ENCODE results near the gene ENOX1. TPM values are rescaled to one million over a fixed set of nuclear protein-coding genes. Genes with fewer than 3 reads are reported as not detected.

ENOX1 gene
- total and polyA plus RNA-seq, 9 of the 15 experiments (the other 6 are each of a cell fraction or from before 2014, with no cell fraction given): not detected

GRCh38 chr13:43797869-43798268 lies 11.1 kb upstream of the ENOX1 start:
- TF ChIP-seq CEBPG (CRISPR knock-in tag; IDR thresholded peaks at IDR 0.05): no peak
- TF ChIP-seq CEBPG (tag; conservative IDR thresholded peaks at IDR 0.05 in 1 of 2, IDR thresholded peaks at IDR 0.05 in 1 of 2): peak in 1 of 2 experiments; percentile 20; a peak in 1 of 4 replicates
- no peak for TF ChIP-seq SPI1 (IDR thresholded peaks at IDR 0.05; ENCODE audit: borderline replicate concordance, low read depth, low read length)
- Histone ChIP-seq H3K27me3 (ENCODE audit: control insufficient read depth in 2 of 2, insufficient read depth in 2 of 2, low read length in 2 of 2) (no peaks in the 10 kb centered on the region), H3K4me1 (replicated peaks in 1 of 2; ENCODE audit: control insufficient read depth in 2 of 2, insufficient read depth in 2 of 2, low read length in 2 of 2) (no peaks in the 10 kb centered on the region), H3K9me1 (ENCODE audit: control insufficient read depth, insufficient read depth, low read length) (no peaks in the 10 kb centered on the region), H3K4me3 (no peak overlapping the region), H3K4me2 (ENCODE audit: insufficient read depth, low read length) (no peak overlapping the region), H3K9ac (ENCODE audit: insufficient read depth in 1 of 2, low read depth in 2 of 2, low read length in 2 of 2) (no peak overlapping the region), H3K27ac (ENCODE audit: extremely low read depth, low read depth, low read length) (no peak overlapping the region), H2AFZ (ENCODE audit: low read depth, low read length) (no peak overlapping the region), H3K79me2 (ENCODE audit: control insufficient read depth, insufficient read depth, low read length) (no peaks in the 10 kb centered on the region), H4K20me1 (replicated peaks; ENCODE audit: control insufficient read depth, insufficient read depth, low read length) (no peaks in the 10 kb centered on the region), H3K36me3 (ENCODE audit: control insufficient read depth, insufficient read depth, low read length) (no peaks in the 10 kb centered on the region), H3K9me3 (replicated peaks; ENCODE audit: control insufficient read depth, insufficient read depth, low read depth, low read length) (no peaks in the 10 kb centered on the region)
- intact Hi-C loops (cut with micrococcal nuclease): no loop called here
- DNase-seq (ENCODE audit: extremely low read depth in 1 of 4, low spot score in 3 of 4) (no peak), ATAC-seq (no peak), FAIRE-seq (no peak)
- POLR2A ChIA-PET: no interaction called here
- WGBS (ENCODE audit: insufficient coverage, low coverage, missing lambda C conversion rate): 0% methylated on average over 3 of the region's 3 CpGs
- in situ Hi-C loops (cut with MboI): no loop called here
- no TSS peak for BruUV-seq (replicated peaks)
- CTCF ChIA-PET (ENCODE audit: low intra/inter-chr PET ratio): no interaction called here

- H3K79me2 ChIP-seq (ENCODE audit: control insufficient read depth, insufficient read depth, low read length): no peaks in the 10 kb centered on the region
- no peak overlapping the region for H3K27ac ChIP-seq (ENCODE audit: extremely low read depth, low read depth, low read length)
- H2AFZ ChIP-seq (ENCODE audit: low read depth, low read length): no peak overlapping the region
- H3K36me3 ChIP-seq (ENCODE audit: control insufficient read depth, insufficient read depth, low read length): no peaks in the 10 kb centered on the region
- no peaks in the 10 kb centered on the region for H4K20me1 ChIP-seq (replicated peaks; ENCODE audit: control insufficient read depth, insufficient read depth, low read length)
- no peak for DNase-seq (ENCODE audit: extremely low read depth in 1 of 4, low spot score in 3 of 4)
- in situ Hi-C loops (cut with MboI): no loop called here
- no peak overlapping the region for H3K4me3 ChIP-seq
- no peaks in the 10 kb centered on the region for H3K27me3 ChIP-seq (ENCODE audit: control insufficient read depth in 2 of 2, insufficient read depth in 2 of 2, low read length in 2 of 2)
- POLR2A ChIA-PET: no interaction called here
- no peak overlapping the region for H3K9ac ChIP-seq (ENCODE audit: insufficient read depth in 1 of 2, low read depth in 2 of 2, low read length in 2 of 2)
- CTCF ChIA-PET (ENCODE audit: low intra/inter-chr PET ratio): no interaction called here
- FAIRE-seq: no peak
- H3K4me1 ChIP-seq (replicated peaks in 1 of 2; ENCODE audit: control insufficient read depth in 2 of 2, insufficient read depth in 2 of 2, low read length in 2 of 2): no peaks in the 10 kb centered on the region
- H3K9me3 ChIP-seq (replicated peaks; ENCODE audit: control insufficient read depth, insufficient read depth, low read depth, low read length): no peaks in the 10 kb centered on the region
- no peak for ATAC-seq
- intact Hi-C loops (cut with micrococcal nuclease): no loop called here
- 0% methylated on average over 1 of the region's 1 CpG for WGBS (ENCODE audit: insufficient coverage, low coverage, missing lambda C conversion rate)
- no peak overlapping the region for H3K4me2 ChIP-seq (ENCODE audit: insufficient read depth, low read length)
- no TSS peak for BruUV-seq (replicated peaks)
- TF ChIP-seq CREB5 (CRISPR knock-in tag; IDR thresholded peaks at IDR 0.05) (no peak), ZNF668 (CRISPR knock-in tag; IDR thresholded peaks at IDR 0.05) (no peak), RBM14 (IDR thresholded peaks at IDR 0.05; ENCODE audit: borderline replicate concordance, insufficient read depth, low read depth, low read length) (no peak), ATF4 (CRISPR knock-in tag; IDR thresholded peaks at IDR 0.05) (no peak), EWSR1 (IDR thresholded peaks at IDR 0.05; ENCODE audit: borderline replicate concordance, low read depth, partially characterized antibody) (no peak), HEY1 (CRISPR knock-in tag; IDR thresholded peaks at IDR 0.05; ENCODE audit: borderline replicate concordance) (no peak), MCM5 (IDR thresholded peaks at IDR 0.05; ENCODE audit: low read depth) (no peak), ZNF311 (CRISPR knock-in tag; IDR thresholded peaks at IDR 0.05) (no peak), MAFK (IDR thresholded peaks at IDR 0.05; ENCODE audit: low read length) (no peak), NCOA1 (IDR thresholded peaks at IDR 0.05; ENCODE audit: low read depth) (no peak), DMBX1 (CRISPR knock-in tag; IDR thresholded peaks at IDR 0.05; ENCODE audit: borderline replicate concordance) (no peak)
- H3K9me1 ChIP-seq (ENCODE audit: control insufficient read depth, insufficient read depth, low read length): no peaks in the 10 kb centered on the region
Observed at GRCh38 chr13:43797159-43797558, 10.4 kb upstream of the ENOX1 start.
